HG03196 (cell line): ENCODE results near the gene SLC30A3.

ENCODE experiments used
- ATAC-seq: cut with Tn5 transposase; IDR thresholded peaks from one replicate; pipeline ENCODE4 v1.9.1; 2021; ENCODE audit not compliant: unreplicated experiment

Gene SLC30A3

DNA sequence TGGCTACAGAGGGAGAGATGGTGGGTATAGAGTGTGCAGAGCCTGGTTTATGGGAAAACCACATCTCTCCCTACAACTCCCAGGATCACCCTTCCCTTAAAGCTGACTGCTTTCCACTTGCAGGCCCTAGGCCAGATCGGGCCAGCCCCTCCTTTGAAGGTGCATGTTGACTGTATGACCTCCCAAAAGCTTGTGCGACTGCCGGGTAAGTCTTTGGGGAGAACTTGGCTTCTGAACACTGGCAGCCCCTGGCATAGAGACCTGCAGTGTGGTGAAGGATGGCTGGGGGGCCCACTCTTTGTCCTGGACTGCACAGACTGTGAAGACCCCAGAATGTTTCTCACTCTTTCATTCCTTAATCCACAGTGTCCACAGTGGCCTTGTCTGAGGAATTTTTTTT is 26.2 kb downstream of the SLC30A3 start:
- no peak for ATAC-seq

DNA sequence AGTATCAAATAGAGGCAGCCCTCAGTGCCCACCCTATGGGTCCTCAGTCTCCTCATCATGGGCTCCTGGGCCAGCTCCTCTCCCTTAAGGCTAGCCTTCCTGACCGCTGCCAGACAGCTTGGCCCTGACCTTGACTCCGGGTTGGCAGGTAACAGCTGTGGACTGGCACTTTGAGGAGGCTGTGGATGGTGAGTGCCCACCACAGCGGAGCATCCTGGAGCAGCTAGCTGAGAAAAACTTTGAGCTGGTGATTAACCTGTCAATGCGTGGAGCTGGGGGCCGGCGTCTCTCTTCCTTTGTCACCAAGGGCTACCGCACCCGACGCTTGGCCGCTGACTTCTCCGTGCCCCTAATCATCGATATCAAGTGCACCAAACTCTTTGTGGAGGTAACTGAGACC is 26.7 kb downstream of the SLC30A3 start:
- no peak for ATAC-seq

DNA sequence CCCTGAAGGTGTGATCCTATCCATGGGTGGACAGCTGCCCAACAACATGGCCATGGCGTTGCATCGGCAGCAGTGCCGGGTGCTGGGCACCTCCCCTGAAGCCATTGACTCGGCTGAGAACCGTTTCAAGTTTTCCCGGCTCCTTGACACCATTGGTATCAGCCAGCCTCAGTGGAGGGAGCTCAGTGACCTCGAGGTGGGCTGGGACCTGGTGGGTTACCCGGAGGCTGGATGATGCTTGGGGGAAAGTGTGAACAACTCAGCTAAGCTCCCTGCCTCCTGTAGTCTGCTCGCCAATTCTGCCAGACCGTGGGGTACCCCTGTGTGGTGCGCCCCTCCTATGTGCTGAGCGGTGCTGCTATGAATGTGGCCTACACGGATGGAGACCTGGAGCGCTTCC is 29.5 kb downstream of the SLC30A3 start:
- no peak for ATAC-seq

DNA sequence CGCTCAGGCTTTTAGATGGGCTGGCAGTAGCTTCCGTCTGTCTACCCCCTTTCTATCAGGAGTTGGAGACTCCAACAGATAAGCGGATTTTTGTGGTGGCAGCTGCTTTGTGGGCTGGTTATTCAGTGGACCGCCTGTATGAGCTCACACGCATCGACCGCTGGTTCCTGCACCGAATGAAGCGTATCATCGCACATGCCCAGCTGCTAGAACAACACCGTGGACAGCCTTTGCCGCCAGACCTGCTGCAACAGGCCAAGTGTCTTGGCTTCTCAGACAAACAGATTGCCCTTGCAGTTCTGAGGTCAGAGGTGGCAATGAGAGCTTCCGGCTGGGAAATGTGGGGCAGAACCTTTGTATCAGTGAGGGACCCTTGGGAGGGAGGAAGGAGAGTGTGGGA is 30.9 kb downstream of the SLC30A3 start:
- ATAC-seq = no peak

DNA sequence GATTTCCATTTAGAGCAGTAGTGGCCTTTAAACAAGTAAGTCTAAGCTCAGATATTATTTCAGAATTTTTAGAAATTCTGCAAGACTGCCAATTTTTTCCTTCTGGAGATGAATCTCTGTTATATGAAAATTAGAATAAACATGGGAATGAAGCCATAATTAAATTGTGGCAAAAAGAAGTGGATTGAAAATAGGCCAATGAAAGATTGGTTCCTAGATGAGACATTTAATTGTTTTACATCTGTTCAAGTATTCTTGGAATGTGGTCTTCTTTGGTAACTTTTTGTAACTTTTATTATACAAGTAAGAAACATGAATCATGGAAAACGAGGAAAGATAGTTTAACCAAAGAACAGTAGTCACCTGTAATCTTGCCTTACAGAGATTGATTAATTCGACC is 35.3 kb downstream of the SLC30A3 start:
- no peak for ATAC-seq

DNA sequence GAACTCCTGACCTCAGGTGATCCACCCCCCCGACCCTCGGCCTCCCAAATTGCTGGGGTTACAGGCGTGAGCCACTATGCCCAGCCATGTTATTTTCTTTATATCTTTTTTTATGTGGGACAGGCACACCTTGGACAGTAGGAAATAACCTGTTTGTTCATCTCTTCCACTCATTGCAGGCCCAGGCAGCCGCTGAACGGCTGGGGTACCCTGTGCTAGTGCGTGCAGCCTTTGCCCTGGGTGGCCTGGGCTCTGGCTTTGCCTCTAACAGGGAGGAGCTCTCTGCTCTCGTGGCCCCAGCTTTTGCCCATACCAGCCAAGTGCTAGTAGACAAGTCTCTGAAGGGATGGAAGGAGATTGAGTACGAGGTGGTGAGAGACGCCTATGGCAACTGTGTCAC is 37.3 kb downstream of the SLC30A3 start:
- ATAC-seq = no peak

DNA sequence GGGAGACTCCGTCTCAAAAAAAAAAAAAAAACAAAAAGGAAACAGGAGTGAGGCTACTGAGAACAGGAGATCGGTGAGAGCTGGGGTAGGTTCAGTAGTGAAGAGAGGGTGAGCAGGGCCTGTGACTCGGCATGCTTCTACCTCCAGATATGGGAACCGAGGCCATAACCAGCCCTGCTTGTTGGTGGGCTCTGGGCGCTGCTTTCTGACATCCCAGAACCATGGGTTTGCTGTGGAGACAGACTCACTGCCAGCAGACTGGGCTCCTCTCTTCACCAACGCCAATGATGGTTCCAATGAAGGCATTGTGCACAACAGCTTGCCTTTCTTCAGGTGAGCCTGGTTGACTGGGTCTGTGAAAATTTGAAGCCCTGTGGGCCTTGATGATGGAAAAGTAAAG is 39.4 kb downstream of the SLC30A3 start:
- no peak for ATAC-seq

DNA sequence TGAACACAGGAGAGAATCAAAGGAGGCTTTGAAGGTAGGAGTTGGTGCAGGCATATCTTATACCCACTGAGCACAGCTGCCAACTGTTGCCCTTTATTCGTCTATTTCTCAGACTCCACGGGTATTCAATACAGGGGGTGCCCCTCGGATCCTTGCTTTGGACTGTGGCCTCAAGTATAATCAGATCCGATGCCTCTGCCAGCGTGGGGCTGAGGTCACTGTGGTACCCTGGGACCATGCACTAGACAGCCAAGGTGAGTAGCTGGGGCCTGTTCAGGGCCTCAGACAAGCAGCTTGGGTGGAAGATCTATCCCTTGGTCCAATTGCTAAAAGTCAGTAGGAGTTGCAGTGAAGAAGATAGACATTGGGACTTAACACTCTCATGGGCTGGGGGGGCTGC is 40.4 kb downstream of the SLC30A3 start:
- ATAC-seq = no peak

DNA sequence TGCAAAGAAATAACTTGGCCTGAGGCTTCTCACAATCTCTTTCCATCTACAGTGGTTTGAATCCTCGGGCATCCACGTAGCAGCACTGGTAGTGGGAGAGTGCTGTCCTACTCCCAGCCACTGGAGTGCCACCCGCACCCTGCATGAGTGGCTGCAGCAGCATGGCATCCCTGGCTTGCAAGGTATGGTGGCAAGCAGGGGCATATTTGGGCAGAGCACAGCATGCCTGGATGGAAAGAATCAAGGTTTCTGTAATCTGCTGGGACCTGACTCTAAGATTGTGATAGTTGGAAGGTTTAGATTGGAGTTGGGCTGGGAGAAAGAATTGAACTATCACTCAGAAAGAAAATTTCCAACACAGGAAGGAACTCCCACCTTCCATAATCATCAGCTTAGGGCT is 41.7 kb downstream of the SLC30A3 start:
- ATAC-seq = no peak

DNA sequence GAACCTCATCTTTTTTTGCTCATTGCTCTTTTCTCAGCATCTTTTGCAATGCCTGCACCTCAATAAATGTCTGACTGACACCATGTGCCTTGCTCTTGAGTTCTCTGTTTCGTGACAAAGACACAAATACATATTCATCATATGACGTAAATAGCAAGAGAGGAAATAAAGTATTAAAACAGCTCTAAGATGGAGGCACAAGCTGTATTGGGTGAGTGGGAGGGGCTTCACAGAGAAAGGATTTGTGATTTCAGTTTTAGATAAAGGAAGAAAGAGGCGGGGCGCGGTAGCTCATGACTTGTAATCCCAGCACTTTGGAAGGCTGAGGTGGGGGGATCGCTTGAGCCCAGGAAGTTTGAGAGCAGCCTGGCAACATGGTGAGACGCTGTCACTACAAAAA is 42.8 kb downstream of the SLC30A3 start:
- no peak for ATAC-seq

DNA sequence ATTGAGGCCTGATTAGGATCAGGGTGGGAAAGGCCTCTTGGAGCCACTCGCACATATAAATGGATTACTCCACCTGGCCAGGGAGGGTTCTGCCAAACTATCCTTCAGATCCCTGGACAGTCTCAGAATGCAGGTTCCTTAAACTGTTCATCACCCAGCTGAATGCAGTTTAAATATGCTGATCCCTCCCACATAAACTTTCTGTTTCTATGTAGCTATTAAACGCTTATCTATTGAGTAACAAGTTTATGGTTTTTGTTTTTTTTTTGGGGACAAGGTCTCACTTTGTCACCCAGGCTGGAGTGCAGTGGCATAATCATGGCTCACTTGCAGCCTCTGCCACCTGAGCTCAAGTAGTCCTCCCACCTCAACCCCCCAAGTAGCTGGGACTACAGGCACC is 43.8 kb downstream of the SLC30A3 start:
- no peak for ATAC-seq

DNA sequence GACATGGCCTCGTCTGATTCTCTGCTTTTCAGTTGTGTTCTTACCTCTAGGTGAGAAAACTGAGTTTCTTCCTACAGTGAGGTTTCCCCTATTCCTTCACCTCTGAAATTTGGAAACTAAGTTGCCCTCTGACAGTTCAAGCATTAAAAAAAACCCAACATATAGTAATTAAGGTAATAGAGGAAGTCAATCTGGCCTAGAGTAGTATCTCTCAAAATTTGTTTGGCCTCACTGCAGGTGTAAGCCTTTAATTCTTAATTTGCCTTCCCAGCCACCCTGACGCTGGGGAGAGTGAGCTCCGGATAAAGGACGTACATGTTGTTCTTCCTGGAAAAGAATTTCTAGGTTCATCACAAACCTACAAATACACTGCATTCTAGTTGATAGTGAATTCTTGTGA is 44.2 kb downstream of the SLC30A3 start:
- ATAC-seq = no peak

DNA sequence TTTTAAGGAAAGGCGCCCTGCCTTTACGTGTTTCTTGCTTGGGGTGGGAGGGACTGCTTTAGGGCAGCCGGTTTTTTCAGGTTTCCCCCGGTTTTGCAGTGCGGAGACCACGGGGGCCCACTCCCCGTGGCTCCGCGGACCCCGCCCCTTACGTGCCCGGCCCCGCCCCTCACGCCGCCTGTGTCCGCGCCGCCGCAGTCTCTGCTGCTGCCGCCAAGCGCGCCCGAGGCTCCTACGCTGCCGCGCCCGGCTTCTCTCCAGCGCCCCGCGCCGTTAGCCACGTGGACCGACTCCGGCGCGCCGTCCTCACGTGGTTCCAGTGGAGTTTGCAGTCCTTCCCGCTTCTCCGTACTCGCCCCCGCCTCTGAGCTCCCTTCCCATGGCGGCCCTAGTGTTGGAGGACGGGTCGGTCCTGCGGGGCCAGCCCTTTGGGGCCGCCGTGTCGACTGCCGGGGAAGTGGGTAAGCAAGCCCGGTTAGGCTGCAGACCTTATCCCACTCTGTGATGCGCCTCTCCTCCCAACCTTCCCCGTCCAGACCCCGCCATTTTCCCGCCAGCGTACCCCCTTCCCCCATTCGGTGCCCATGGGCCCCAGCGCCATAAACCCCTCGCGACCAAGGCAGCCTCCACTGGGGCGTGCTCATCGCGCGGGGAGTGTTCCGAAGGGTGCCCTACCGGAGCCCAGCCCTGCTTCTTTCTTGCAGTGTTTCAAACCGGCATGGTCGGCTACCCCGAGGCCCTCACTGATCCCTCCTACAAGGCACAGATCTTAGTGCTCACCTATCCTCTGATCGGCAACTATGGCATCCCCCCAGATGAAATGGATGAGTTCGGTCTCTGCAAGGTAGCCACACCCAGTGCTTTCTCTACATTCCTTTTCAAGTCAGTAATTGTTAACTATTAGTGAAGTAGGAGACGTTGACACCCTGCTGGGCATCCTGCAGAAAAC is 45.4 kb downstream of the SLC30A3 start, which contains the start of gene CAD:
CAD (plus strand) TSS at position 197 of the 949 bp plus-strand sequence; CDS start at position 380, 183 bp downstream.
- peak; percentile 64 for ATAC-seq

DNA sequence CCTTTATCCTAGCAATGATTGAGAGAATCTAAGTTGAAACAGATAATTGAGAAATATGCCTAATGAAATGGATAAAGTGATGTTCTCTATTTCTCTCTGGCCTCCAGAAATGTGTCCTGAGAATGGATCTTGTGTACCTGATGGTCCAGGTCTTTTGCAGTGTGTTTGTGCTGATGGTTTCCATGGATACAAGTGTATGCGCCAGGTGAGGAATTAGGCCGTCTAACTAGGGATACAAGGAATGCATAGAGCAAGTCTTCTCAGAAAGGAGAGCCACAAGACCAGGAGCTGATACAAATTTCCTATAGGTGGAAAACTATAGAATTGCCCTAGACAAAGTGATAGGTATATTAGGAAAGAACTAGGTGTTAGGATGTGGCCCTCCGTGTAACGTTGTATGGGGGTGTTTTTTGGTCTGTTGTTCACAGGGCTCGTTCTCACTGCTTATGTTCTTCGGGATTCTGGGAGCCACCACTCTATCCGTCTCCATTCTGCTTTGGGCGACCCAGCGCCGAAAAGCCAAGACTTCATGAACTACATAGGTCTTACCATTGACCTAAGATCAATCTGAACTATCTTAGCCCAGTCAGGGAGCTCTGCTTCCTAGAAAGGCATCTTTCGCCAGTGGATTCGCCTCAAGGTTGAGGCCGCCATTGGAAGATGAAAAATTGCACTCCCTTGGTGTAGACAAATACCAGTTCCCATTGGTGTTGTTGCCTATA is 46.3 kb downstream of the SLC30A3 start:
- no peak for ATAC-seq

DNA sequence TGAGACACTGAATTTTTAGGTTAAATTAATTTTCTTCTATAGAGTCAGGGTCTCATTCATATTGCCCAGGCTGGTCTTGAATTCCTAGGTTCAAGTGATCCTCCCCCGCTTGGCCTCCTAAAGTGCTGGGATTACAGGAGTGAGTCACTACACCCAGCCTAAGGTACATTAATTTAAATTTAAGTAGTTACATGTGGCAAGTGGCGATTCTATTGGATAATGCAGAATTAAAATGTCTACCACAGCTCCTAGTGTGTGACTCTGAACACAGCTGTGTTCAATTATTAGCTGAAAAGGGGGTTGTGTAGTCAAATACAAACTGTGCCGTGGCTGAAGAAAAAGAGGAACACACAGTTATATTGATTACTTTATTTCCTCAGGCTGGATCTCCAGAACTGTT is 47.9 kb downstream of the SLC30A3 start:
- no peak for ATAC-seq

DNA sequence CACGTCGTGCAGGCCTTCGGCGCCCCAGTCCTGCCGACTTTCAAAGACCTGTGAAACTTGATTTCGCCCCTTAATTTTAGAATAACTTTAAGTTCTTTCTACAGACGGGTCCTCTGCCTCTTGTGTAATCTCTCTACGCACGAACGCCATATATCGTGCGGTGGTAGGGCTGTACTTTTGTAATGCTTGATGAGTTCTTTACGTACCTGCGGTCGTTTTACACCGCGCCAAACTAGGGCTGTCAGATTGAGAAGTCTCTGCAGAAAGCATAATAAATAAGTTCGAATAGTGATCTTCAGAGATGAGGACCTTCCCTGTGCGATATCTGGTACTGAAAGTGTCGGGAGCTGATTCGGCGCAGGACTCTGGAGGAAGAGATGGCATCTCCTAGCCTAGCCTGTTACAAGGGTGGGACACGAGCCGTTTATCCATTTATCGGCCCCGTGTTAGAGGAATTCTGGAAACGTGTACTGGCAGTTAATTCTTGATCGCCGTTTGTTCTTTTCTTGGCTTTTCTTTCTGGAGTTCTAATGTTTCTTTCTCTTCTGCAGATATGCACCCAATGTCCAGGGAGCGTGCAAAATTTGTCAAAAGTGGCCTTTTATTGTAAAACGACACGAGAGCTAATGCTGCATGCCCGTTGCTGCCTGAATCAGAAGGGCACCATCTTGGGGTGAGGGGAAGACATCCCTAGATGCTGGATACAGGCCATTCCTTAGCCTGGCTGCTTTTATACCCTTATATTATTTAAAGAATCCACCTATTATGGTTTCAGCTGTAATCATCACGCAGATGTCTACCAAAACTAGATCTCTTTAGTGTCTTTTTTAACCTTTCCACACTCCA is 50.0 kb downstream of the SLC30A3 start:
- no peak for ATAC-seq

DNA sequence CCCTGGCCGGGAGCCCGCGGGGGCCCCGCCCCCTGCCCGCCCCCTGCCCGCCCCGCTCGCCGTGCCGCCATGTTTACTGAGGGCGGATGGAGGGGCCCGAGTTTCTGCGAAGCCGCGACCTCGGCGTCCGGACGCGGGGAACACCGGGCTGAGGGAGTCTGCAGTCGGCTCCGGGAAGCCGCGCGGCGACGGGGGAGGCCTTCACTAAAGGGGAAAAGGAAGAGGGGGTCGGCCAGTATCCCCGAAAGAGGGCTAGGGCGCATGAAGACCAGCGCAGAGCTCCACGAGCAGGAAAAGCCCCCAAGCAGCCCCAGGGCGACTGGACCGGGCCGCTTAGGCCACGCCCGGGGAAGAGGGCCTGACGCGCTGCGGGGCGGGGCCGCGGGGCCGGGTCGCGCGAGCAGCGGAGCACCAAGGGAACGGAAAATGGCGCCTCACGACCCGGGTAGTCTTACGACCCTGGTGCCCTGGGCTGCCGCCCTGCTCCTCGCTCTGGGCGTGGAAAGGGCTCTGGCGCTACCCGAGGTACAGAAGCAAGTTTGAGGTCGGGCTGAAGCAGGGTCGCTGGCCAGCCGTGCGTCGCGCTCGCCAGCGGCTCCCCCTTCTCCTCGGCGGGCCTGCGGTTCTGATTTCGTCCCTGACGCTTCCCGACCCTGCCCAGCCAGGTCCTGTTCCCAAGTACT is 50.8 kb downstream of the SLC30A3 start, which contains the start of the genes ATRAID and SLC5A6:
ATRAID (plus strand) TSS at position 99 of the 683 bp plus-strand sequence; CDS start at position 427, 328 bp downstream.
SLC5A6 (minus strand) TSS at position 326 of the 683 bp plus-strand sequence. CDS start 4,618 bp downstream, outside the sequence.
- ATAC-seq = peak; percentile 68

DNA sequence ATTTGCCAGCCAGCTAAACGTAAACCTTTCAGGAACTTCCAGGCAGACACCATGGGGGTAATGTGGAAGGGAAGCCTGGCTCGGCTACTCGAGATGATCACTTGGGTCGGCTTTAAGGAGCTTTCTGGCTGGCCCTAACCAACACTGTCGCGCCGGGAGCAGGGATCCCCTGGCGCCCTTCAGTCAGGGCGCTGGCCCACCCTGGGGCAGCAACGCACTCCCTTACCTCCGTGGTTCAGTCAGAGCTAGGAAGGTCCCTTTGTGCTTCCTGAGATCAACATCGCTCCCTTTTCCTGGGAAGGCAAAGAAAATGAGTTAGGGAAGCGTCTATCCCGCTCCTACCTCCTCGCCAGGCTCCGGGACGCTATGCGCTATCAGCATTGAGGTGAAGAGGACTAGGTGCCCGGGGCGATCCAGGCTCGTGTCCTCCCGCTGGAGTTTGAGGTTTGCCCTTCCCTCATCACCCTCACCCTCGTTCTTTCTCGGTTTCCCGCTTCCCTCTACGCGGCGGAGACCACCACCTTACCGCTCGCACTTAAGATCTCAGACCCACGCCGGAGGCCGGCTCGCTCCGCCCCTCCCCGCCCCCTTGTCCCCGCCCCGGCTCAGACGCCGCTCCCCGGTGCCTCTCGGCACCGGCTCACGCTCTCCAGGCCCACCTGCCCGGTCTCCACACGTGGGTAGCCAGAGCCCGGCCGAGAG is 51.5 kb downstream of the SLC30A3 start:
- ATAC-seq = no peak

DNA sequence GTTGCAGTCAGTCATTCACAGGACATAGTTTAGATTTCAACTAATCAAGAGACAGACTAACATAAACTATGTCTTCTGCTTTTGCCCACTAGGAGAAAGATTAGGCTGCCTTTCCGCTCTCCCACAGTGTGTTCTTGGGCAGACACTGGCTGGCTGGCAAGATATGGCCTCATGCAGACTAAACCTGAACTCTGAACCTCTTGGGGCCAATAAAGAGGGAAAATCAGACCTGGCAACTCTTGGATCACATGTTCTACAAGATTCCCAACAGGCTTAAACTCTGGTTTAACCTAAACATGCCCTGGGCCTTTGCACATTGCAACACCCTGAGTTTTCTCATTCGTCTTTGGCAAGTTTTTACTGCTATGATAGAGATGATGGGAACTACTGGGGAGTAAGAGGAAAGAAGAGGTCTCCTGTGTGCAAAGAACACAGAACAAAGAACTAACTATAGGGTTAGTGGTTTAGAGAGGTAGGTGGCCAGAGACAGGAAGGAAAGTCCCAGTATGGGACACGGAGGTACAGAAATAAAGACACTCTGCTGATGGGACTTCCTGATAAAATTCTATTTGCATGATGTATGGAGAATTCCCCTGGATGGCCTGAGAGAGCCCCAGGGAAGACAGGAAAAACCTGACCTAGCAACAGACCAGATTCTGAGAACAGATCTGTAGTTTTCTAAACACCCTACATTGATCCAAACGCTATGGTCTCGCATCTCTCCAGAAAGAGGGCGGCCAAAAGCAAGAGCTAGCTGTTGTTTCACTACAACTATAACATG is 53.0 kb downstream of the SLC30A3 start:
- ATAC-seq = no peak
